ENCODE measurements around the gene CFAP299. TPM values are rescaled to one million over a fixed set of nuclear protein-coding genes. Genes with fewer than 3 reads are reported as not detected.

The CFAP299 gene
- total RNA-seq, 1 donor from 2014 or later = not detected

- Histone ChIP-seq H3K36me3 (no peaks in the 10 kb centered on the region), H3K4me1 (no peaks in the 10 kb centered on the region), H3K9me3 (replicated peaks) (no peaks in the 10 kb centered on the region), H3K27me3 (ENCODE audit: low read depth) (no peaks in the 10 kb centered on the region), H3K4me3 (no peak overlapping the region), H3K27ac (replicated peaks) (no peak overlapping the region)
- intact Hi-C loops (cut with micrococcal nuclease) = no loop called here
- TF ChIP-seq, protein P1, sequence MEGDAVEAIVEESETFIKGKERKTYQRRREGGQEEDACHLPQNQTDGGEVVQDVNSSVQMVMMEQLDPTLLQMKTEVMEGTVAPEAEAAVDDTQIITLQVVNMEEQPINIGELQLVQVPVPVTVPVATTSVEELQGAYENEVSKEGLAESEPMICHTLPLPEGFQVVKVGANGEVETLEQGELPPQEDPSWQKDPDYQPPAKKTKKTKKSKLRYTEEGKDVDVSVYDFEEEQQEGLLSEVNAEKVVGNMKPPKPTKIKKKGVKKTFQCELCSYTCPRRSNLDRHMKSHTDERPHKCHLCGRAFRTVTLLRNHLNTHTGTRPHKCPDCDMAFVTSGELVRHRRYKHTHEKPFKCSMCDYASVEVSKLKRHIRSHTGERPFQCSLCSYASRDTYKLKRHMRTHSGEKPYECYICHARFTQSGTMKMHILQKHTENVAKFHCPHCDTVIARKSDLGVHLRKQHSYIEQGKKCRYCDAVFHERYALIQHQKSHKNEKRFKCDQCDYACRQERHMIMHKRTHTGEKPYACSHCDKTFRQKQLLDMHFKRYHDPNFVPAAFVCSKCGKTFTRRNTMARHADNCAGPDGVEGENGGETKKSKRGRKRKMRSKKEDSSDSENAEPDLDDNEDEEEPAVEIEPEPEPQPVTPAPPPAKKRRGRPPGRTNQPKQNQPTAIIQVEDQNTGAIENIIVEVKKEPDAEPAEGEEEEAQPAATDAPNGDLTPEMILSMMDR (IDR thresholded peaks at IDR 0.05; ENCODE audit: borderline replicate concordance) = no peak
- DNase-seq = no peak
Observed at GRCh38 chr4:80809039-80809729, 473.7 kb downstream of the CFAP299 start.

GRCh38 chr4:80811406-80811805 is 475.9 kb downstream of the CFAP299 start:
- Histone ChIP-seq H3K36me3 (no peaks in the 10 kb centered on the region), H3K9me3 (replicated peaks) (no peaks in the 10 kb centered on the region), H3K4me3 (no peak overlapping the region), H3K27me3 (ENCODE audit: low read depth) (no peaks in the 10 kb centered on the region), H3K4me1 (no peaks in the 10 kb centered on the region), H3K27ac (replicated peaks) (no peak overlapping the region)
- no peak for DNase-seq
- TF ChIP-seq, protein P1 (IDR thresholded peaks at IDR 0.05; ENCODE audit: borderline replicate concordance) = no peak
- intact Hi-C loops (cut with micrococcal nuclease) = no loop called here

DNA sequence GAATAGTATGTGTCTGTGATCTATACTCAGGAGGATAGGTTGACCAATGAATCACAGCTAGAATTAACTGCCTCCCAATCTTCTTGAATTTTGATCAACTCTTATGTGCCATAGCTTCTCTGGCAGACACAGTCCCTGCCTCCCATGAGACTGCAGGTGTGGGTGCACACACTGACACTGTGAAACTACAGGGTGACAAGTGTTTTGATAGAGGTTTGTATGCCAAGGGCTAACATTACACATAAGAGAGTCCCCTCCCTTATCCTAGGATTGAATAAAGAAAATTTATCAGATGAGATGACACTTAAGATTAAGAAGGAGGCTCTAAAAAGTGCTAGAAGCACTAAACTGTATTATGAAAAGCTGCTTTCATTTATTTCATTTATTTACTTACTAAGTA is 476.6 kb downstream of the CFAP299 start:
- Histone ChIP-seq H3K4me1 (no peaks in the 10 kb centered on the region), H3K4me3 (no peak overlapping the region), H3K27ac (replicated peaks) (no peak overlapping the region), H3K9me3 (replicated peaks) (no peaks in the 10 kb centered on the region), H3K27me3 (ENCODE audit: low read depth) (no peaks in the 10 kb centered on the region), H3K36me3 (no peaks in the 10 kb centered on the region)
- TF ChIP-seq, protein P1 (IDR thresholded peaks at IDR 0.05; ENCODE audit: borderline replicate concordance) = no peak
- DNase-seq = no peak
- intact Hi-C loops (cut with micrococcal nuclease) = no loop called here

DNA sequence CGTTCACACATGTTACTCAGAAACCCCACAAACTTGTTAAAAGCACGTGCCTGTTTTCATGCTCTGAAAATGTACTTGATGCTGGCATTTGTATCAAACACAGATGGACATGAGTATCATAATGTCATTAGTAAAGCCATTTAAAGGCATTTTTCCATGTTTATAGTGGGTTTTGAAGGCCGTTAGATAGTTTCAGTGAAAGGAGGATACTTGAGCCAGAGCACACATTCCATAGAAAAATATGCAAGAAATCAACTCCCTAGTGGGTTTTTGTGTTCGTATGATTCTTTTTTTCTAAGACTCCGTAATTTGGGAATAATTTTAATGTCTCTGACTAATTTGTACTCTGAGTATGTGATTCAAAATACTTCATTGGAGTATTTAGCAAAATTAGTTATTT is 478.7 kb downstream of the CFAP299 start:
- no peak overlapping the region for H3K27ac ChIP-seq (replicated peaks)
- H3K4me3 ChIP-seq = no peak overlapping the region
- TF ChIP-seq, protein P1 (IDR thresholded peaks at IDR 0.05; ENCODE audit: borderline replicate concordance) = no peak
- no peaks in the 10 kb centered on the region for H3K36me3 ChIP-seq
- no peaks in the 10 kb centered on the region for H3K27me3 ChIP-seq (ENCODE audit: low read depth)
- H3K4me1 ChIP-seq = no peaks in the 10 kb centered on the region
- intact Hi-C loops (cut with micrococcal nuclease) = no loop called here
- no peaks in the 10 kb centered on the region for H3K9me3 ChIP-seq (replicated peaks)
- no peak for DNase-seq

GRCh38 chr4:80831383-80832361 is 496.1 kb downstream of the CFAP299 start:
- Histone ChIP-seq H3K4me1 (no peaks in the 10 kb centered on the region), H3K36me3 (no peaks in the 10 kb centered on the region), H3K27ac (replicated peaks) (no peak overlapping the region), H3K4me3 (no peak overlapping the region), H3K27me3 (ENCODE audit: low read depth) (no peaks in the 10 kb centered on the region), H3K9me3 (replicated peaks) (peaks cover 28% of the 10 kb centered on the region)
- intact Hi-C loops (cut with micrococcal nuclease) = no loop called here
- TF ChIP-seq, protein P1 (IDR thresholded peaks at IDR 0.05; ENCODE audit: borderline replicate concordance) = no peak
- no peak for DNase-seq
